MM.1S (cell line): ENCODE measurements around the gene TSPO2.

Source experiments
- EZH2 ChIP-seq: fragments of 300-600 bp; sonication (generic); optimal IDR thresholded peaks from 2 replicates; pipeline ENCODE3; 2017; ENCODE audit warnings: low read depth, mild to moderate bottlenecking, antibody characterized with exemption, low read length, mixed read lengths
- EZH2phosphoT487 ChIP-seq: fragments of 300-600 bp; sonication (generic); IDR thresholded peaks from 2 replicates; pipeline ENCODE4 v1.6.1; 2018; ENCODE audit warnings: antibody characterized with exemption, low read length
- TF ChIP-seq, protein P1 (sequence below): fragments of 300-600 bp; sonication (generic); IDR thresholded peaks from 2 replicates; pipeline ENCODE4 v1.5.1; 2016; ENCODE audit warnings: antibody characterized with exemption, low read length, mixed read lengths

DNA sequence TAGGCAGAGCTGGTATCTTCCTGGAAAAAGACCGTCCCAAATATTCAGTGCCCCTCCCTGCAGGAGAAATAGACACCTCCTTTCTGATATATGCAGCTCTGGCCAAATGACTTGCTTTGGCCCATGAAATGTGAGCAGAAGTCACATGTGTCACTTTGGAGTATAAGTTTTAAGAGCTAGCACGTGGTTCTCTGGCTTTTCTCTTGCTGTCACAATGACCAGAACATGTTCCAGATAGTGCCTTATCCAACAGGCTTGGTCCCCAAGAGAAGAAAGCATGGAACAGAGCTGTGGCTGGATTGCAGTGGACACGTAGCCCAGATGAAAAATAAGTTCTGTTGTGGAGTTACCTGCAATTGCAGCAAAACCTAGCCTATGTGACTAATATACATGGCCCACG lies 43.6 kb upstream of the TSPO2 start:
- TF ChIP-seq EZH2 (no peak), EZH2phosphoT487 (no peak)
- TF ChIP-seq, protein P1, sequence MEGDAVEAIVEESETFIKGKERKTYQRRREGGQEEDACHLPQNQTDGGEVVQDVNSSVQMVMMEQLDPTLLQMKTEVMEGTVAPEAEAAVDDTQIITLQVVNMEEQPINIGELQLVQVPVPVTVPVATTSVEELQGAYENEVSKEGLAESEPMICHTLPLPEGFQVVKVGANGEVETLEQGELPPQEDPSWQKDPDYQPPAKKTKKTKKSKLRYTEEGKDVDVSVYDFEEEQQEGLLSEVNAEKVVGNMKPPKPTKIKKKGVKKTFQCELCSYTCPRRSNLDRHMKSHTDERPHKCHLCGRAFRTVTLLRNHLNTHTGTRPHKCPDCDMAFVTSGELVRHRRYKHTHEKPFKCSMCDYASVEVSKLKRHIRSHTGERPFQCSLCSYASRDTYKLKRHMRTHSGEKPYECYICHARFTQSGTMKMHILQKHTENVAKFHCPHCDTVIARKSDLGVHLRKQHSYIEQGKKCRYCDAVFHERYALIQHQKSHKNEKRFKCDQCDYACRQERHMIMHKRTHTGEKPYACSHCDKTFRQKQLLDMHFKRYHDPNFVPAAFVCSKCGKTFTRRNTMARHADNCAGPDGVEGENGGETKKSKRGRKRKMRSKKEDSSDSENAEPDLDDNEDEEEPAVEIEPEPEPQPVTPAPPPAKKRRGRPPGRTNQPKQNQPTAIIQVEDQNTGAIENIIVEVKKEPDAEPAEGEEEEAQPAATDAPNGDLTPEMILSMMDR: no peak
